ENCODE measurements around the gene ALOX12B. TPM values are rescaled to one million over a fixed set of nuclear protein-coding genes. Genes with fewer than 3 reads are reported as not detected.

Gene ALOX12B
- total and polyA plus RNA-seq, 2 experiments from 2014 or later: 0.16 to 1.4 TPM

GRCh38 chr17:8091033-8091687, 3.6 kb upstream of the ALOX12B start (continued):
- no peak for TF ChIP-seq ZNF462 (CRISPR knock-in tag; IDR thresholded peaks at IDR 0.05)

DNA sequence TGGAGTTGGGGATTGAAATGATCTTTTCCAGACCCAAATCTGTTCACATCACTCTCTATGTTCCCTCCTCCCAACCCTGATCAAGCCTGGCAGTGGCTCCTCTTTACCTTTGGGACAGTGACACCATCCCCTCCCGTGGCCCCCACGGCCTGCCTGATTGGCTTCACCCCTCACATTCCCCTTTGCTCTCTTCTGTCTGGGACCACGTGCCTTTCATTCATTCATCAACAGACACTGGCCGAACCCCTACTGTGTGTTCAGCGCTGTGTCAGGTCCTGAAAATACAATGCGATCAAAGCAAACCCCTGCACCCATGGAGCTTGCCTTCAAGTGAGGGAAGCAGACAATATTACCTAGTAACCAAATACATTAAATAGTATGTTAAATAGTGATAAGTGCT, 2.2 kb upstream of the ALOX12B start:
- H3K9me2 ChIP-seq (ENCODE audit: insufficient read depth): no peaks in the 10 kb centered on the region
- H4K20me1 ChIP-seq (replicated peaks; ENCODE audit: insufficient read depth): no peaks in the 10 kb centered on the region
- no peak overlapping the region for H3K4me3 Mint-ChIP-seq
- H3K9me3 Mint-ChIP-seq: no peaks in the 10 kb centered on the region
- H2AFZ ChIP-seq: no peak overlapping the region
- H3K36me3 ChIP-seq (ENCODE audit: insufficient read depth): no peaks in the 10 kb centered on the region
- H3K4me1 Mint-ChIP-seq: peaks cover 17% of the 10 kb centered on the region
- no peaks in the 10 kb centered on the region for H3K36me3 Mint-ChIP-seq (ENCODE audit: low read depth)
- H3F3A ChIP-seq (replicated peaks; ENCODE audit: low read depth): no peaks in the 10 kb centered on the region
- DNase-seq (ENCODE audit: low spot score): no peak
- H3K27ac Mint-ChIP-seq: no peak overlapping the region
- H3K27me3 ChIP-seq (ENCODE audit: insufficient read depth): 0 out of 2 replicates have a peak, but pooled peaks cover 5% of the 10 kb centered on the region
- no peak for ATAC-seq
- no peaks in the 10 kb centered on the region for H3K4me1 ChIP-seq (ENCODE audit: insufficient read depth)
- H3K27me3 Mint-ChIP-seq (ENCODE audit: insufficient read depth, low read depth, poor library complexity): peaks cover 16% of the 10 kb centered on the region
- H3K4me3 ChIP-seq: no peak overlapping the region
- no peak overlapping the region for H3K4me2 ChIP-seq
- H3K79me2 ChIP-seq (replicated peaks; ENCODE audit: insufficient read depth): no peaks in the 10 kb centered on the region
- H3K27ac ChIP-seq (ENCODE audit: low read depth): no peak overlapping the region
- TF ChIP-seq CREB1 (CRISPR knock-in tag; IDR thresholded peaks at IDR 0.05; ENCODE audit: low read depth) (no peak), JUNB (IDR thresholded peaks at IDR 0.05; ENCODE audit: unreplicated experiment) (no peak), STAT1 (IDR thresholded peaks at IDR 0.05; ENCODE audit: unreplicated experiment) (no peak), POLR2AphosphoS5 (IDR thresholded peaks at IDR 0.05; ENCODE audit: low read depth) (no peak), ZNF331 (CRISPR knock-in tag; IDR thresholded peaks at IDR 0.05; ENCODE audit: low read depth) (no peak), ZNF462 (CRISPR knock-in tag; IDR thresholded peaks at IDR 0.05) (no peak), ETS1 (IDR thresholded peaks at IDR 0.05) (no peak)

All from GM23338 (cell line).